HUDEP-2 (cell line): ENCODE measurements around the gene SPHK1.

Source experiments
- DNase-seq, 76 experiments: peaks; one replicate each; lab custom pipeline; 2025; ENCODE audit not compliant: unreplicated experiment in 76 of 76; lab: John Stamatoyannopoulos, UW

SPHK1 gene

GRCh38 chr17:76360461-76360860, 23.9 kb upstream of the SPHK1 start:
- DNase-seq, result no peak

DNA sequence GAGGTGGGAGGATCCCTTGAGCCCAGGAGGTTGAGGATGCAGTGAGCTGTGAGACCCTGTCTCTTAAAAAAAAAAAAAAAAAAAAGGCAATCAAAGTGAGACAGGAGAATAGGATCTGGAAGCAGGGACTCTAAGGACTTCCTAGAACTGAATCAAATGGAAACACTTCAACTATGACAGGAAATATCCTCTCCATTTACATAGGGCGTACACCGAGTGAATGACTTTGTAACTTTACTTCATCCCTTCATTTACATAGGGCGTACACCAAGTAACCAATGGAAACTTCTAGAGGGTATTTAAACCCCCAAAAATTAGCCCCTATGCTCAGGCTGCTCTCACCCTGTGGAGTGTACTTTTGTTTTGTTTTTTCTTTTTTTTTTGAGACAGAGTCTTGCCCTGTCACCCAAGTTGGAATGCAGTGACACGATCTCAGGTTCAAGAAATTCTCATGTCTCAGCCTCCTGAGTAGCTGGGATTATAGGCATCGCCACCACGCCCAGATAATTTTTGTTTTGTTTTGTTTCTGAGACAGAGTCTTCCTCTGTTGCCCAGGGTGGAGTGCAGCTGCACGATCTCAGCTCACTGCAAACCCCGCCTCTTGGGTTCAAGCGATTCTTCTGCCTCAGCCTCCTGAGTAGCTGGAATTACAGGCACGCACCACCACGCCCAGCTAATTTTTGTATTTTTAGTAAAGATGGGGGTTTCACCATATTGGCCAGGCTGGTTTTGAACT, 21.1 kb upstream of the SPHK1 start:
- DNase-seq, result no peak

DNA sequence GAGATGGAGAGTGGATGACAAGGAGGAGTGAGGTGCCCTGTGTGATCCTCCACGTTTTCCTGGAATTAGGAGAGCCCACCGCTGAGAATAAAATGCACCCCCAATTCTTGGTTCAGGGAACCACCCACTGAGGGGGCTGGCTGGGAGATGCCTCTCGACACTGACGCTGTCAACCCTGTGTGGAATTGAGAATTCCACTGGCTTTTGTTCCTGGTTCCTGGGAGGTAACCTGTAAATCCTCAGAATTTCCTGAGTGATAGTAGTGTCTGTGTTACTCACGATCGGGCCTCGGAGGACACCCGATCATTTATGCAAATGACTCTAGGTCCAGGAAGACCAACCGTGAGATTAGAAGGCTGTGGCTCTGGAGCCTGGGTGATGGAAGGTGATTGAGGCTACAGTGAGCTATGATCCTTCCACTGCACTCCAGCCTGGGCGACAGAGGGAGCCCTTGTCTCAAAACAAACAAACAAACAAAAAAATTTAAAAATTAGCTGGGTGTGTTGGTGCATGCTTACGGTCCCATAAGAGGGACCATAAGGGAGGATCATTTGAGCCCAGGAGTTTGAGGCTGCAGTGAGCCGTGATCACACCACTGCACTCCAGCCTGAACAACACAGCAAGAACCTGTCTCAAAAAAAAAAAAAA, 19.0 kb upstream of the SPHK1 start:
- peak in 6 of 76 experiments; percentile 9 to 38 (median 14) for DNase-seq

DNA sequence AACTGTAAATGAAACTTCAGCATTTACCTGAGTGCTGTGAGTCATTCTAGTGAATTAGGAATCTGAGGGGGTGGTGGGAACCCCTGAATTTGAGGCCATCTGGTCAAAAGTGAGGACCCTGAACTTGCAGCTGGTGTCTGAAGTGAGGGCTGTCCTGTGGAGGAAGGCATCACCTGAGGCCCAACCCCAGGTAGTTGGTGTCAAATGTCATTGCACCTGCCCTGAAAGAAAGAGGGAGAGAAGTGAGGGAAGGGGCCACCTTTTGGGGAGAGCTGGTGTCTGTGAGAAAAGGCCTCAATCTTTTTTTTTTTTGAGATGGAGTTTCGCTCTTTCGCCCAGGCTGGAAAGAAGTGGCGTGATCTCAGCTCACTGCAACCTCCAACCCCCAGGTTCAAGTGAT, 18.2 kb upstream of the SPHK1 start:
- DNase-seq, result no peak

GRCh38 chr17:76367642-76368041, 16.8 kb upstream of the SPHK1 start:
- no peak for DNase-seq

GRCh38 chr17:76368545-76368944, 15.9 kb upstream of the SPHK1 start:
- DNase-seq, result no peak

- no peak for DNase-seq
Observed at GRCh38 chr17:76369379-76369778, 15.0 kb upstream of the SPHK1 start.

DNA sequence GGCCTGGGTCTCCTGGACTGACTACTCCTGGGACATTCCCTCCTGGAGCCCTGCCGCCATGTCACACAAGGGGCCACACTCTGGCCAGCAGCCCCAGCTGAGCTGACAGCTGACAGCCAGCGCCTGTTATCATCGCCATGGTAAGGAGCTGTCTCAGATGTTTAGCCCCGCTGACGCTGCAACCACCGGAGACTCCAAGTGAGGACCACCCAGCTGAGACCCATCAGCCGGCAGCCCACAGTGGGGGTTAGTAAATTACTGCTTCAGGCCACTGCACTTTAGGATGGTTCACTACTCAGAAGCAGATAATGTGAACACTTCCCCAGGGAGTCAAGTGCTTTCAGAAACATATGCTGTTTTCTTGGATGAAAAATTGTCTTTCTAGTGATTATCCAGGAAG, 14.6 kb upstream of the SPHK1 start:
- no peak for DNase-seq

GRCh38 chr17:76370261-76370993, 14.0 kb upstream of the SPHK1 start:
- no peak for DNase-seq

GRCh38 chr17:76371656-76372628, 12.5 kb upstream of the SPHK1 start:
- no peak for DNase-seq

GRCh38 chr17:76376318-76377133, 7.9 kb upstream of the SPHK1 start:
- no peak for DNase-seq

GRCh38 chr17:76378548-76379274, 5.7 kb upstream of the SPHK1 start:
- no peak for DNase-seq

GRCh38 chr17:76379275-76379641, 5.2 kb upstream of the SPHK1 start:
- no peak for DNase-seq

GRCh38 chr17:76379646-76380376, 4.6 kb upstream of the SPHK1 start:
- no peak for DNase-seq

DNA sequence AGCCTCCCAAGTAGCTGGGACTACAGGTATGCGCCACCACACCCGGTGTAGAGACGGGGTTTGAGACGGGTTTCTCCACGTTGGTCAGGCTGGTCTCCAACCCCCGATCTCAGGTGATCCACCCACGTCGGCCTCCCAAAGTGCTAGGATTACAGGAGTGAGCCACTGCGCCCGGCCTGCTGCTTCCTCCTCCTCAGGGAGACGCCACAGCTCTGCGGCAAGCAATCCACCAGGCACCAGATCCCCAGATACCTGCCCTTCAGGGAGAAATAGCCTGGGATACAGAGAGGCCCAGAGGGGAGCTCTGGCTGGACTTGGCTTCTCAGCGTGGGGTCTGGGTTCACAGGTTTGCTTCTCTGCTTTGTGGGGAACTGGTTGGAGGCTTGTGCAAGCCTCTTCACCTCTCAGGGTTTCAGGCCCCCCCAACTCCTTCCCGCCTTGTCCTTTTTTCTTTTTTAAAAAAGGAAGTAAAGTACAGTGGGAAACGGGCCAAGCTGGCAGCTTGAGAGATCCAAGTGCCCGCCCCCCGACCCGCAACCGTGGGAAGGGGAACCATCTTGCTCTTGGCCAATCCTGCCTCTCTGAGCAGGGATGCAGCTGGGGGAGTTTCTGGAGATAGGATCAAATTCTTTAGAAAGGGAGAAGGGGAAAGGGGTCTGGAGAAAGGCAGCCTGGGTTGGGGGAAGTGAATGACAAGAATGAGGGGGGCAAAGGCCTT, 2.6 kb upstream of the SPHK1 start:
- no peak for DNase-seq

- DNase-seq, result peak in 16 of 76 experiments; percentile 4 to 57 (median 18)
Observed at GRCh38 chr17:76382351-76382802, 2.0 kb upstream of the SPHK1 start.

DNA sequence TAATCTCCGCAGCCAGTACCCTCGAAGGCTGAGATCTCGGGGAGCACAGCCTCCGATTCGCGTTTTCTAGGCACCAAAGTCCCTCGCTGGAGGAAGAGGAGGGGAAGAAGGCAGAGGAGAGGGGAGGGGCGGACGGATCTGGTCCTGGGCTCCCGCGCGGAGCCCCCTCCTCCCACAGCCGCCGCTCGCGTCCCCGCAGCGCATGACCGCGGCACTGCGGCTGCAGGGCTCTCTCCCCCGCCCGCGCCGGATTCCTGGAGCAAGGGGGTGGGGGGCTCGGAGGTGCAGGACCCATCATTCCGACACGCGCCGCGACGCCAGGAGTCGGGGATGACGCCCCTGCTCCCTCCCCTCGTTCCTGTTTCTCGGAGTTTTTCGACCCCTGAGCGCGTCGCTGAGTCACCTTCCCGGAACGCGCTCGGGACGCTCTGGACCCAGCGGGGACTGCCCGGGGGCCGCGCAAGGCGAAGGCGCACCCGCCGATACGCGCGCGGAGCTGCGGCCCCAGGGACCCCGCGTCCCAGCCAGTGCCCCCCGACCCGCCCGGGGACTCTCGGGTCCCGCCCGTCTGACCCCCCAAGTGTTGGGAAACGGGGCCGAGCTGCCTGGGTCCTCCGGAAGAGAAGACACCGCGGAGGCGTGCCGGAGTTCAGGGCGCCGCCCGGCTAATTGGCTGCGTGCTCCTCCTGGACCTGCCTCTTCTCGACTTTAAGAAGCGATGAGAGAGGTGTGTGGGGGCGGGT, 1.4 kb upstream of the SPHK1 start:
- peak in 68 of 76 experiments; percentile 10 to 82 (median 56) for DNase-seq
